Adipocyte (in vitro differentiated cells): Measurements from ENCODE around the gene AAMP.
"Not testable (repeated sequence)": the region's sequence is repeated elsewhere in the genome, so short reads cannot be mapped to it uniquely, and the experiment has no call there.

ENCODE experiments used
- DNase-seq: peaks from one replicate; pipeline ENCODE4 v3.0.0-alpha.2; 2015; ENCODE audit warnings: low read depth
- H3K27me3 ChIP-seq: replicated peaks from 2 replicates; pipeline ENCODE4 v1.7.0; 2013; ENCODE audit warnings: mild to moderate bottlenecking, low read length, moderate library complexity; ENCODE audit not compliant: control insufficient read depth, insufficient read depth
- H3K36me3 ChIP-seq: 2 replicates; pipeline ENCODE4 v1.7.0; 2013; ENCODE audit warnings: low read length, mild to moderate bottlenecking, moderate library complexity; ENCODE audit not compliant: control insufficient read depth, insufficient read depth, severe bottlenecking
- H3K4me1 ChIP-seq: 2 replicates; pipeline ENCODE4 v1.7.0; 2013; ENCODE audit warnings: mild to moderate bottlenecking, low read length, moderate library complexity; ENCODE audit not compliant: control insufficient read depth, insufficient read depth
- H3K4me3 ChIP-seq: 2 replicates; pipeline ENCODE4 v1.7.0; 2013; ENCODE audit warnings: mild to moderate bottlenecking, low read length, moderate library complexity
- H3K9ac ChIP-seq: 2 replicates; pipeline ENCODE4 v1.7.0; 2013; ENCODE audit warnings: mild to moderate bottlenecking, low read length, moderate library complexity
- H3K9me3 ChIP-seq: 2 replicates; pipeline ENCODE4 v1.7.0; 2013; ENCODE audit warnings: mild to moderate bottlenecking, low read length, moderate library complexity; ENCODE audit not compliant: control insufficient read depth

The AAMP gene, protein sequence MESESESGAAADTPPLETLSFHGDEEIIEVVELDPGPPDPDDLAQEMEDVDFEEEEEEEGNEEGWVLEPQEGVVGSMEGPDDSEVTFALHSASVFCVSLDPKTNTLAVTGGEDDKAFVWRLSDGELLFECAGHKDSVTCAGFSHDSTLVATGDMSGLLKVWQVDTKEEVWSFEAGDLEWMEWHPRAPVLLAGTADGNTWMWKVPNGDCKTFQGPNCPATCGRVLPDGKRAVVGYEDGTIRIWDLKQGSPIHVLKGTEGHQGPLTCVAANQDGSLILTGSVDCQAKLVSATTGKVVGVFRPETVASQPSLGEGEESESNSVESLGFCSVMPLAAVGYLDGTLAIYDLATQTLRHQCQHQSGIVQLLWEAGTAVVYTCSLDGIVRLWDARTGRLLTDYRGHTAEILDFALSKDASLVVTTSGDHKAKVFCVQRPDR

GRCh38 chr2:218269900-218270720, at the start of gene AAMP, which contains the start of gene PNKD:
TSS of gene AAMP (minus strand) at chr2:218270137. CDS start at chr2:218270086, 51 bp downstream.
TSS of gene PNKD (plus strand) at chr2:218270519. CDS start at chr2:218270536, 17 bp downstream.
- Histone ChIP-seq H3K27me3 (no peaks in the 10 kb centered on the region), H3K4me1 (peaks cover 45% of the 10 kb centered on the region), H3K9ac (peak within 1 kb of the TSS; percentile 96), H3K9me3 (no peaks in the 10 kb centered on the region), H3K36me3 (peaks cover 44% of the 10 kb centered on the region), H3K4me3 (peak within 1 kb of the TSS; percentile 95)
- DNase-seq = peak; percentile 100

- Histone ChIP-seq H3K36me3 (no peaks in the 10 kb centered on the region), H3K9ac (no peak overlapping the region), H3K4me1 (peaks cover 6% of the 10 kb centered on the region), H3K4me3 (no peak overlapping the region), H3K9me3 (no peaks in the 10 kb centered on the region), H3K27me3 (peaks cover 6% of the 10 kb centered on the region)
- DNase-seq = no peak
Observed at GRCh38 chr2:218318241-218318640, 48.3 kb upstream of the AAMP start.

GRCh38 chr2:218317835-218318234, 47.9 kb upstream of the AAMP start:
- peaks cover 6% of the 10 kb centered on the region for H3K4me1 ChIP-seq
- no peaks in the 10 kb centered on the region for H3K9me3 ChIP-seq
- no peak overlapping the region for H3K9ac ChIP-seq
- DNase-seq = no peak
- peaks cover 6% of the 10 kb centered on the region for H3K27me3 ChIP-seq
- H3K36me3 ChIP-seq = no peaks in the 10 kb centered on the region
- no peak overlapping the region for H3K4me3 ChIP-seq

DNA sequence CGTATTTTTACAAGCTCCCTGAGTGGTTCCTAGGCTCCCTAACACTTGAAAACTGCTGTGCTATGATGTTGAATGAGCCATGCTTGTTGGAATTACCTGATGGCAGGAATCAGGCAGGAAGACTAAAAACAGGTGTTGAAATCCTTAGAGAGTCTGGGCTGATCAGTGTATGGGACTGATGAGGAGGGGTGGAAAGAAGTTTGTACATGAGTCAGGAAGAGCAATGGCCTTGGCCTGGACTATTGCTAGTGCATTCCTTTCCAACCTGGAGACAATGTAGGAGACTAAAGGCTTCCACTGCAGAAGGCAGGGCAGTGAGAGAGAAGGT, 47.3 kb upstream of the AAMP start:
- Histone ChIP-seq H3K36me3 (no peaks in the 10 kb centered on the region), H3K9me3 (no peaks in the 10 kb centered on the region), H3K4me1 (peaks cover under 1% of the 10 kb centered on the region), H3K4me3 (no peak overlapping the region), H3K9ac (no peak overlapping the region), H3K27me3 (peaks cover 6% of the 10 kb centered on the region)
- DNase-seq = no peak

GRCh38 chr2:218315397-218315796, 45.5 kb upstream of the AAMP start:
- Histone ChIP-seq H3K27me3 (peaks cover 6% of the 10 kb centered on the region), H3K4me3 (no peak overlapping the region), H3K36me3 (no peaks in the 10 kb centered on the region), H3K4me1 (no peaks in the 10 kb centered on the region), H3K9ac (no peak overlapping the region), H3K9me3 (no peaks in the 10 kb centered on the region)
- no peak for DNase-seq

DNA sequence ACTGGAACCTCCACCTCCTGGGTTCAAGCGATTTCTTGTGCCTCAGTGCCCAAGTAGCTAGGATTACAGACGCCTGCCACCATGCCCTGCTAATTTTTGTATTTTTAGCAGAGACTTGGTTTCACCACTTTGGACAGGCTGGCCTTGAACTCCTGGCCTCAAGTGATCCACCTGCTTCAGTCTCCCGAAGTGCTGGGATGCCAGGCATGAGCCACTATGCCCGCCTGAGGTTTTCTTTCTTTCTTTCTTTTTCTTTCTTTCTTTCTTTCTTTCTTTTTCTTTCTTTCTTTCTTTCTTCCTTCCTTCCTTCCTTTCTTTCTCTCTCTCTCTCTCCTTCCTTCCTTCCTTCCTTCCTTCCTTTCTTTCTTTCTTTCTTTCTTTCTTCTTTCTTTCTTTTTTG, 44.8 kb upstream of the AAMP start:
- H3K36me3 ChIP-seq, H3K9me3 ChIP-seq, DNase-seq, H3K4me3 ChIP-seq, H3K9ac ChIP-seq, H3K27me3 ChIP-seq, H3K4me1 ChIP-seq: not testable (repeated sequence)

DNA sequence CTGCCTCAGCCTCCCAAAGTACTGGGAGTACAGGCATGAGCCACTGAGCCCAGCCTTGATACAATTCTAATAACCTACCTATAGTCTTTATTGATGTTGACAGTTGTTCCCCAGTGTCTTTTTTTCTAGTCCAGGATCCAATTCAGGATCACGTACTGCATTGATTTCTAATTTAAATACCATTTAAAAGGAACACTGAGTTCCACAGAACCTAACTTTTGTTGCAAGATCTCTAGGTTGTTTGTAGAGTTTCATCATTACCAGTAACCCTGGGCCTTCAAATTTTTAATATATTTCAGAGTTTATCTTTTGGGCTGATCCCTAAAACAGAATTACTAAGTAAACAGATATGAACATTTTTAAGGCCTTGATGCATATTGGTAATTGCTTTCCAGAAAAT, 43.4 kb upstream of the AAMP start:
- H3K27me3 ChIP-seq = peaks cover 6% of the 10 kb centered on the region
- no peaks in the 10 kb centered on the region for H3K36me3 ChIP-seq

DNA sequence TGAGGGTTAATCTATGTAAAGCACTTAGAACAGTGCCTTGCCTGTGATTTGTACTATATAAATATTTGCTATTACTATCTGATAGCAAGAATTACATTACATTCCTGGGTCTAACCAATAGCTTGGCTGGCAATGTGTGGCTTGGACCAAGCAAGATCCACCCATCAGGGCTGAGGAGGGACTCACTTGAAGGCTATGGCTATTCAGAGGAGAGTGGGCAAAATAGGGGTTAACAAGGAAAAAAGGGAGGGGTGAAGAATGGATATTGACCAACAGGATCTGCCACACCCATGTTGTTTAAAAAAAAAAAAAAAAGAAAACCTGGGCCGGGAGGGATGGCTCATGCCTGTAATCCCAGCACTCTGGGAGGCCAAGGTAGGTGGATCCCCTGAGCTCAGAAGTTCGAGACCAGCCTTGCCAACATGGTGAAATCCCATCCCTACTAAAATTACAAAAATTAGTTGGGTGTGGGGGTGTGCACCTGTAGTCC, 42.4 kb upstream of the AAMP start:
- no peak overlapping the region for H3K4me3 ChIP-seq
- DNase-seq = no peak
- H3K27me3 ChIP-seq = peaks cover 3% of the 10 kb centered on the region
- no peak overlapping the region for H3K9ac ChIP-seq
- H3K9me3 ChIP-seq = no peaks in the 10 kb centered on the region
- H3K4me1 ChIP-seq = no peaks in the 10 kb centered on the region
- H3K36me3 ChIP-seq = no peaks in the 10 kb centered on the region

More for the DNA sequence above, 43.4 kb upstream of the AAMP start:
- no peak for DNase-seq
- Histone ChIP-seq H3K9ac (no peak overlapping the region), H3K4me3 (no peak overlapping the region), H3K4me1 (no peaks in the 10 kb centered on the region), H3K9me3 (no peaks in the 10 kb centered on the region)

DNA sequence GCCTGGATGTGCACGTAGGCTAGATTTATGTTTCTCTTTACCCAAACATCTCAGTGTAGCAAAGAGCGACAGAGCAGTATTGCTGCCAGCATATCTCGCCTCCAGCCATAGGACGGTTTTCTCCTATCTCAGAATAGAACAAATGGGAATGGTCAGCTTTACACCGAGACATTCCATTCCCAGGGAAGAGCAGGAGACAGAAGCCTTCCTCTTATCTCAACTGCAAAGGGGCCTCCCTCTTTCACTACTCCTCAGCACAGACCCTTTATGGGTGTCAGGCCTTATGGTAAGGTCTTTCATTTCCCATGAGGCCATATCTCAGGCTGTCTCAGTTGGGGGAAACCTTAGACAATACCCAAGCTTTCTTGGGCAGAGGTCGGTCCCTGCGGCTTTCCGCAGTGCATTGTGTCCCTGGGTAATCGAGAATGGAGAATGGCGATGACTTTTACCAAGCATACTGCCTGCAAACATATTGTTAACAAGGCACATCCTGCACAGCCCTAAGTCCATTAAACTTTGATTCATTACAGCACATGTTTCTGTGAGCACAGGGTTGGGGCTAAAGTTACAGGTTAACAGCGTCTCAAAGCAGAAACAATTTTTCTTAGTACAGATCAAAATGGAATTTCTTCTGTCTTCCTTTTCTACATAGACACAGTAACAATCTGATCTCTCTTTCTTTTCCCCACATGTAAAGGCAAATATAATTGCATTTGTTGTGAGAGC, 41.8 kb upstream of the AAMP start:
- not testable (repeated sequence) for H3K27me3 ChIP-seq, H3K9ac ChIP-seq, H3K9me3 ChIP-seq, H3K4me3 ChIP-seq, H3K36me3 ChIP-seq, DNase-seq, H3K4me1 ChIP-seq

DNA sequence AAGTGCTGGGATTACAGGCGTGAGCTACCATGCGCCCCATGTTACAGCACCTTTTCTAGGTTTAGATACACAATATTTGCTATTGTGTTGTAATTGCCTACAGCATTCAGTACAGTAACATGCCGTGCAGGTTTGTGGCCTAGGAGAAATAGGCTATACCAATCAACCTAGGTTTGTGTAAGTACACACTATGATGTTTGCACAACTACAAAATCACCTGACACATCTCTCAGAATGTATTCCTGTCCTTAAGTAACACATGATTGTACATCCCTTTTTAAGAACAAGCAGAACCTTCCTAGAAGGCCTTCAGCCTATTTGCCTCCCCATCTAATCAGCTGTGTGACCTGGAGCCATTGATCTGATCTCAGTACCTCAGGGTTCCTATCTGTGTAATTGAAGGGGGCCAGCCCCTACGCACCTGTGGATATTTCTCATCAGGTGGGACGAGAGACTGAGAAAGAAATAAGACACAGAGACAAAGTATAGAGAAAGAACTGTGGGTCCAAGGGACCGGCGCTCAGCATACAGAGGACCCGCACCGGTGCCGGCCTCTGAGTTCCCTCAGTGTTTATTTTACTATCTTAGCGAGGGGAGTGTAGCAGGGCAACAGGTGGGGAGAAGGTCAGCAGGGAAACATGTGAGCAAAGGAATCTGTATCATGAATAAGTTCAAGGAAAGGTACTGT, 41.1 kb upstream of the AAMP start:
- no peaks in the 10 kb centered on the region for H3K36me3 ChIP-seq
- peaks cover 3% of the 10 kb centered on the region for H3K27me3 ChIP-seq
- H3K9ac ChIP-seq = no peak overlapping the region
- no peak overlapping the region for H3K4me3 ChIP-seq
- H3K4me1 ChIP-seq = no peaks in the 10 kb centered on the region
- no peak for DNase-seq
- H3K9me3 ChIP-seq = no peaks in the 10 kb centered on the region
